PC-3 (cell line): ENCODE results near the gene TMEFF2. TPM values are rescaled to one million over a fixed set of nuclear protein-coding genes. Genes with fewer than 3 reads are reported as not detected.
A peak's percentile ranks its signal among the peaks of the same experiment; 100 is the strongest.
"Not testable (repeated sequence)": the region's sequence is repeated elsewhere in the genome, so short reads cannot be mapped to it uniquely, and the experiment has no call there.

Source experiments
- ATAC-seq: fragments of 200-7000 bp; cut with Tn5 transposase; 2 replicates; pipeline ENCODE4 v1.9.1; 2020; ENCODE audit warnings: mild to moderate bottlenecking, moderate library complexity
- BruUV-seq: library from RNA; stranded (reverse); fragments of 400-500 nt; replicated peaks from 2 replicates; lab custom pipeline; 2021; lab: Mats Ljungman, UMichigan
- CTCF ChIA-PET: fragments of 300-600 bp; sonication (Branson Sonifier 250); formaldehyde crosslinking; loops from one replicate; lab custom pipeline; 2022; ENCODE audit warnings: antibody characterized with exemption; lab: Charles Lee
- POLR2A ChIA-PET: fragments of 300-600 bp; sonication (Branson Sonifier 250); formaldehyde crosslinking; loops from one replicate; lab custom pipeline; 2022; ENCODE audit warnings: antibody characterized with exemption; ENCODE audit not compliant: unreplicated experiment; lab: Charles Lee
- DNase-seq: peaks from one replicate; pipeline ENCODE4 v3.0.0-alpha.2; 2015
- H2AFZ ChIP-seq: fragments of 300-600 bp; sonication (generic); 2 replicates; pipeline ENCODE4 v1.6.0; 2016; ENCODE audit warnings: antibody characterized with exemption, low read length
- H3F3A ChIP-seq: fragments of 300-600 bp; sonication (generic); one replicate; pipeline ENCODE4 v1.6.0; 2017; ENCODE audit warnings: antibody characterized with exemption, low read length, control low read depth, mild to moderate bottlenecking; ENCODE audit not compliant: unreplicated experiment
- H3K27ac ChIP-seq: fragments of 300-600 bp; sonication (generic); 2 replicates; pipeline ENCODE4 v1.5.1; 2016; ENCODE audit warnings: mild to moderate bottlenecking, low read length
- H3K27me3 ChIP-seq: fragments of 300-600 bp; sonication (generic); 2 replicates; pipeline ENCODE4 v1.6.1; 2016; ENCODE audit warnings: low read length, mixed read lengths
- H3K36me3 ChIP-seq: fragments of 300-600 bp; sonication (generic); 2 replicates; pipeline ENCODE4 v1.6.1; 2016; ENCODE audit warnings: low read depth, mixed run types, low read length, mixed read lengths
- H3K4me1 ChIP-seq: fragments of 300-600 bp; sonication (generic); 2 replicates; pipeline ENCODE4 v1.5.1; 2016; ENCODE audit warnings: low read length; ENCODE audit not compliant: insufficient read depth
- H3K4me2 ChIP-seq: fragments of 300-600 bp; sonication (generic); 2 replicates; pipeline ENCODE4 v1.6.0; 2016; ENCODE audit warnings: low read length
- H3K4me3 ChIP-seq: fragments of 300-600 bp; sonication (generic); 2 replicates; pipeline ENCODE4 v1.5.1; 2016; ENCODE audit warnings: mild to moderate bottlenecking, low read length, mixed read lengths
- H3K79me2 ChIP-seq: fragments of 300-600 bp; sonication (generic); 2 replicates; pipeline ENCODE4 v1.6.1; 2017; ENCODE audit warnings: low read length, mixed read lengths
- H3K9ac ChIP-seq: fragments of 300-600 bp; sonication (generic); 2 replicates; pipeline ENCODE4 v1.6.0; 2016; ENCODE audit warnings: mild to moderate bottlenecking, low read length
- H3K9me2 ChIP-seq: fragments of 300-600 bp; sonication (generic); replicated peaks from 2 replicates; pipeline ENCODE4 v1.6.1; 2016; ENCODE audit warnings: mixed run types, low read length, mixed read lengths
- H3K9me3 ChIP-seq: fragments of 300-600 bp; sonication (generic); 2 replicates; pipeline ENCODE4 v1.6.1; 2016; ENCODE audit warnings: low read length, mixed read lengths
- H4K20me1 ChIP-seq: fragments of 300-600 bp; sonication (generic); 2 replicates; pipeline ENCODE4 v1.6.1; 2016; ENCODE audit warnings: low read length, mixed read lengths
- EZH2 ChIP-seq: fragments of 300-600 bp; sonication (generic); IDR thresholded peaks from one replicate; pipeline ENCODE4 v1.6.1; 2017; ENCODE audit warnings: antibody characterized with exemption, mild to moderate bottlenecking, low read length; ENCODE audit not compliant: unreplicated experiment
- EZH2phosphoT487 ChIP-seq: fragments of 300-600 bp; sonication (generic); IDR thresholded peaks from 2 replicates; pipeline ENCODE4 v1.6.1; 2018; ENCODE audit warnings: mild to moderate bottlenecking, antibody characterized with exemption, low read length, borderline replicate concordance
- intact Hi-C: fragments of 100-400 bp; cut with micrococcal nuclease; formaldehyde crosslinking; loops from 2 replicates; pipeline ENCODE4 v1.9.0; 2023
- total RNA-seq: library from RNA; depleted of rRNA; stranded (reverse); fragments of >200 nt; gene quantifications from 2 replicates; pipeline ENCODE4 v1.2.3, GENCODE V29; 2014
- TF ChIP-seq, protein P1 (sequence below): fragments of 300-600 bp; sonication (generic); conservative IDR thresholded peaks from 2 replicates; pipeline ENCODE4 v1.5.1; 2017; ENCODE audit warnings: antibody characterized with exemption, low read depth, mild to moderate bottlenecking, low read length

The TMEFF2 gene
- total RNA-seq, 1 experiment from 2014 or later, result not detected

DNA sequence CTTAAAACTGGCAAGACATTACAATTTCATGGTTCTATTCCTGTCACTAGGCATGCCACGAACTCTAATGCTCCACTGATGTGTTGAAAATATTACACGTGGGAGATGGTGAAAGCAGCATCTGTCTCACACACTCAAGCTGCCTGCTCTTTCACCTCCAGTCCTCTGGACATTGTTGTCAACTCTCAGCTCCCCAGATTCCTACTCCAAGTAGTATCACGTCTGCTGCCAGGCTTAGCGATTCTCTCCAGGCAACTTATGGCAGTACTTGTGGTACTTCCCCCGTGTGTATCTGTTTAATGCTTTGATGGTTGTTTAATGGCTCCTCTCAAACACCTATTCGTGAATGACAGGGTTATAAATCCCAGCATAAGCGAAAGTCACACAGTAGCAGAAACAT is 103.8 kb downstream of the TMEFF2 start:
- POLR2A ChIA-PET, result interaction anchor here (0.7 kb wide), 1 partner anchor 398 kb away, joined by 7 read pairs; no protein-coding TSS in a partner anchor
- 0 out of 2 replicates have a peak, but pooled peaks cover 2% of the 10 kb centered on the region for H3K27me3 ChIP-seq

DNA sequence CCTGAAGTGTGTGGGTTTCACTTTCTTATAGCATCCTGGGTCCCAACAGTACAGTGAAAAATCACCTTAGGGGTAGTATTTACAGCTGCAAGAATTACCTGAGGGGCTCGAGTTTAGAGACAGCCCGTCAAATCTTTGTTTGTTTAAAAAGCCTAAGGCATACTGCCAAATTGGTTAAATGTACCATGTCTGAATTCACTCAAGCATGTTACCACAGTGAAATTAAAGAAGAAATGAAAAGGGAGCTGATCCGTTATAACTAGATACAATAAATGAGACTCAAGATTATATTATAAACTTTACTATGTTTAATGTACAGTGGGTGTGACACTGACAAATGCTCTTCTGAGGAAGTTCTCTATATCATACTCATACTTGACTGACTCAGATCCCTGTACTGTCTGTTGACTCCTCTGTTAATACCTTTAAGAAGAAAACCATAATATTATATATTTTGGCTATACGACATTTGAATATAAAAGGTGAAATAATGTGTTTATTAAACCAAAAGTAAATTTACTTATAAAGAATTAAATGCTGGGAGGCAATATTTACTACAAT is 107.3 kb downstream of the TMEFF2 start:
- DNase-seq (peak; percentile 26), ATAC-seq (peak; percentile 99)
- POLR2A ChIA-PET, result interaction anchor here (0.7 kb wide), 1 partner anchor 411 kb away, joined by 3 read pairs; no protein-coding TSS in a partner anchor
- intact Hi-C loops, result loop anchor here (5.0 kb wide), 1 partner anchor 215 kb away; no protein-coding TSS in a partner anchor
- no peak overlapping the region for H3K9ac ChIP-seq
- H3K9me3 ChIP-seq, result no peaks in the 10 kb centered on the region
- no peaks in the 10 kb centered on the region for H3K9me2 ChIP-seq
- no peaks in the 10 kb centered on the region for H3F3A ChIP-seq
- H2AFZ ChIP-seq, result no peak overlapping the region
- H3K27me3 ChIP-seq, result 0 out of 2 replicates have a peak, but pooled peaks cover 2% of the 10 kb centered on the region
- no peak overlapping the region for H3K27ac ChIP-seq
- no peak overlapping the region for H3K4me3 ChIP-seq
- TF ChIP-seq EZH2phosphoT487 (no peak), EZH2 (no peak)
- TF ChIP-seq, protein P1, sequence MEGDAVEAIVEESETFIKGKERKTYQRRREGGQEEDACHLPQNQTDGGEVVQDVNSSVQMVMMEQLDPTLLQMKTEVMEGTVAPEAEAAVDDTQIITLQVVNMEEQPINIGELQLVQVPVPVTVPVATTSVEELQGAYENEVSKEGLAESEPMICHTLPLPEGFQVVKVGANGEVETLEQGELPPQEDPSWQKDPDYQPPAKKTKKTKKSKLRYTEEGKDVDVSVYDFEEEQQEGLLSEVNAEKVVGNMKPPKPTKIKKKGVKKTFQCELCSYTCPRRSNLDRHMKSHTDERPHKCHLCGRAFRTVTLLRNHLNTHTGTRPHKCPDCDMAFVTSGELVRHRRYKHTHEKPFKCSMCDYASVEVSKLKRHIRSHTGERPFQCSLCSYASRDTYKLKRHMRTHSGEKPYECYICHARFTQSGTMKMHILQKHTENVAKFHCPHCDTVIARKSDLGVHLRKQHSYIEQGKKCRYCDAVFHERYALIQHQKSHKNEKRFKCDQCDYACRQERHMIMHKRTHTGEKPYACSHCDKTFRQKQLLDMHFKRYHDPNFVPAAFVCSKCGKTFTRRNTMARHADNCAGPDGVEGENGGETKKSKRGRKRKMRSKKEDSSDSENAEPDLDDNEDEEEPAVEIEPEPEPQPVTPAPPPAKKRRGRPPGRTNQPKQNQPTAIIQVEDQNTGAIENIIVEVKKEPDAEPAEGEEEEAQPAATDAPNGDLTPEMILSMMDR, result no peak
- 0 out of 2 replicates have a peak, but pooled peaks cover 4% of the 10 kb centered on the region for H3K4me1 ChIP-seq
- H3K36me3 ChIP-seq, result no peaks in the 10 kb centered on the region
- CTCF ChIA-PET, result interaction anchor here (1.0 kb wide), 1 partner anchor 75 kb away, joined by 3 read pairs; no protein-coding TSS in a partner anchor
- no peaks in the 10 kb centered on the region for H4K20me1 ChIP-seq
- no TSS peak for BruUV-seq
- no peaks in the 10 kb centered on the region for H3K79me2 ChIP-seq
- peak overlapping the region; percentile 24; the same call in 1 of the 2 replicates for H3K4me2 ChIP-seq

More for the DNA sequence above, 103.8 kb downstream of the TMEFF2 start:
- Histone ChIP-seq H3K4me2 (no peak overlapping the region), H3F3A (no peaks in the 10 kb centered on the region), H3K79me2 (no peaks in the 10 kb centered on the region), H3K4me1 (0 out of 2 replicates have a peak, but pooled peaks cover 4% of the 10 kb centered on the region), H3K9me3 (no peaks in the 10 kb centered on the region), H2AFZ (no peak overlapping the region), H3K4me3 (no peak overlapping the region), H3K9ac (no peak overlapping the region), H3K9me2 (no peaks in the 10 kb centered on the region), H3K36me3 (no peaks in the 10 kb centered on the region), H3K27ac (no peak overlapping the region), H4K20me1 (no peaks in the 10 kb centered on the region)
- TF ChIP-seq EZH2 (no peak), EZH2phosphoT487 (no peak)
- TF ChIP-seq, protein P1, result no peak
- no TSS peak for BruUV-seq
- CTCF ChIA-PET, result interaction anchor here (0.7 to 1.0 kb wide), 2 partner anchors 105 to 222 kb away, joined by 3 to 15 read pairs; no protein-coding TSS in a partner anchor
- intact Hi-C loops, result no loop called here
- DNase-seq, result no peak
- no peak for ATAC-seq

DNA sequence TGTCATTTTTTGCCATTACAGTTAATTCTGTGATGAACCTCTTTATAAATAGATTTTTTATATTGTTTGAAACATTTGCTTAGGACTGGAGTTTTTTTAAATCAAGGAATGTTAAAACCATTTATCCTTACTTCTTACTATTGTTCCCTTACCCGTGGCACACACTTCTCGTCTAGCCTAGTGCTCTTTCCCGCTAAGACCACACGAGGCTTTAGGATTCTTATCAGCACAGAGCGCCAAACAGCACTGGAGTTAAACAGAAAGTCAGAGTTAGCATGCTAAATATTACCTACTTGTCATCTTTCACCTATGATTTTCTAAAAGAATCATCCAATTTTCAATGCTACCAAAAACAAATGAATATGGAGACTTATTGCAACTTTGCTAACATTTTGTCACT is 112.6 kb downstream of the TMEFF2 start:
- H3K79me2 ChIP-seq, result no peaks in the 10 kb centered on the region
- ATAC-seq (no peak), DNase-seq (no peak)
- no peak overlapping the region for H3K9ac ChIP-seq
- H2AFZ ChIP-seq, result no peak overlapping the region
- 0 out of 2 replicates have a peak, but pooled peaks cover 1% of the 10 kb centered on the region for H3K4me1 ChIP-seq
- no peaks in the 10 kb centered on the region for H3K9me2 ChIP-seq
- H3K27me3 ChIP-seq, result peaks cover 7% of the 10 kb centered on the region; the same call in 1 of the 2 replicates
- CTCF ChIA-PET, result no interaction called here
- no peaks in the 10 kb centered on the region for H3K36me3 ChIP-seq
- H3K27ac ChIP-seq, result no peak overlapping the region
- H3K4me3 ChIP-seq, result no peak overlapping the region
- H3K4me2 ChIP-seq, result no peak overlapping the region
- no peaks in the 10 kb centered on the region for H4K20me1 ChIP-seq
- intact Hi-C loops, result no loop called here
- H3F3A ChIP-seq, result no peaks in the 10 kb centered on the region
- TF ChIP-seq EZH2phosphoT487 (no peak), EZH2 (no peak)
- TF ChIP-seq, protein P1, result no peak
- H3K9me3 ChIP-seq, result no peaks in the 10 kb centered on the region
- POLR2A ChIA-PET, result no interaction called here
- BruUV-seq, result no TSS peak

DNA sequence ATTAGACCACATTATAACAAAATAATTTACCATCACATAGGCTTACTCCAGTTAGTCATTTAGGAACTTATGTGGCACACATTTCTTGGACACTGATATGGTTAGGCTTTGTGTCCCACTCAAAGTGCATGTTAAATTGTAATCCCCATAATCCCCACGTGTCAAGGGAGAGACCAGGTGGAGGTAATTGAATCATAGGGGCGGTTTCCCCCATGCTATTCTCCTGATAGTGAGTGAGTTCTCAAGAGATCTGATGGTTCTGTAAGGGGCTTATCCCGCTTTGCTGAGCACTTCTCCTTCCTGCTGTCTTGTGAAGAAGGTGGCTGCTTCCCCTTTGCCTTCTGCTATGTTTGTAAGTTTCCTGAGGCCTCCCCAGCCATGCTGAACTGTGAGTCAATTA is 114.6 kb downstream of the TMEFF2 start:
- H3K4me1 ChIP-seq, H2AFZ ChIP-seq, H3K27ac ChIP-seq, H3F3A ChIP-seq, H3K4me3 ChIP-seq, H3K9me3 ChIP-seq, H3K36me3 ChIP-seq, BruUV-seq, CTCF ChIA-PET, H3K9ac ChIP-seq, DNase-seq, H3K4me2 ChIP-seq, H3K79me2 ChIP-seq, intact Hi-C loops, POLR2A ChIA-PET, H4K20me1 ChIP-seq, H3K9me2 ChIP-seq, H3K27me3 ChIP-seq, ATAC-seq: not testable (repeated sequence)
